Natural killer cell (primary cell): ENCODE data around the gene NR5A1. TPM values are rescaled to one million over a fixed set of nuclear protein-coding genes. Genes with fewer than 3 reads are reported as not detected.

Experiments
- ATAC-seq, 3 donors: fragments of 150-1000 bp in 2 of 3; fragments of 200-7000 bp in 1 of 3; cut with Tn5 transposase; 1 replicate in 1 of 3; 2 replicates in 2 of 3; pipeline ENCODE4 v1.10.0; 2021; ENCODE audit warnings: mild to moderate bottlenecking in 2 of 3, moderate library complexity in 2 of 3
- DNase-seq, 2 donors: peaks; one replicate each; pipeline versions ENCODE4 v3.0.0 to v3.0.0-alpha.2; 2013 to 2021; ENCODE audit warnings: mixed read lengths in 1 of 2
- H3K27ac ChIP-seq: one replicate; pipeline ENCODE4 v1.5.1; 2013; ENCODE audit warnings: mild to moderate bottlenecking, low read length
- H3K27me3 ChIP-seq: one replicate; pipeline ENCODE4 v1.6.1; 2013; ENCODE audit warnings: low read length; ENCODE audit not compliant: control insufficient read depth, insufficient read depth
- H3K36me3 ChIP-seq: one replicate; pipeline ENCODE4 v1.6.1; 2013; ENCODE audit warnings: low read length; ENCODE audit not compliant: control insufficient read depth, insufficient read depth
- H3K4me1 ChIP-seq: one replicate; pipeline ENCODE4 v1.6.1; 2013; ENCODE audit warnings: low read length; ENCODE audit not compliant: control insufficient read depth, insufficient read depth
- H3K4me3 ChIP-seq: one replicate; pipeline ENCODE4 v1.5.1; 2013; ENCODE audit warnings: low read length
- H3K9me3 ChIP-seq: one replicate; pipeline ENCODE4 v1.6.1; 2013; ENCODE audit warnings: low read length; ENCODE audit not compliant: control insufficient read depth, insufficient read depth
- H3K27ac Mint-ChIP-seq, 2 donors: one replicate each; pipeline ENCODE4 v1.8.0; 2022; ENCODE audit warnings: mild to moderate bottlenecking in 2 of 2, mixed read lengths in 2 of 2, moderate library complexity in 1 of 2
- H3K27me3 Mint-ChIP-seq, 2 donors: one replicate each; pipeline ENCODE4 v1.8.0; 2022; ENCODE audit warnings: low read depth in 2 of 2, mixed read lengths in 2 of 2
- H3K36me3 Mint-ChIP-seq: one replicate; pipeline ENCODE4 v1.8.0; 2022; ENCODE audit warnings: mixed read lengths
- H3K4me1 Mint-ChIP-seq, 2 donors: one replicate each; pipeline ENCODE4 v1.8.0; 2022; ENCODE audit warnings: mixed read lengths in 2 of 2
- H3K4me3 Mint-ChIP-seq: one replicate; pipeline ENCODE4 v1.8.0; 2022; ENCODE audit warnings: mild to moderate bottlenecking, moderate library complexity, mixed read lengths
- H3K9me3 Mint-ChIP-seq, 2 donors: one replicate each; pipeline ENCODE4 v1.8.0; 2022; ENCODE audit warnings: mixed read lengths in 2 of 2
- WGBS: methylation state at CpG from one replicate; pipeline ENCODE4 v1.1.7; 2013; ENCODE audit warnings: missing lambda C conversion rate; ENCODE audit not compliant: insufficient coverage; 5-methylcytosine and 5-hydroxymethylcytosine counted together
- intact Hi-C: fragments of 100-400 bp; cut with micrococcal nuclease; formaldehyde crosslinking; loops from one replicate; pipeline ENCODE4 v1.14.2; 2022
- total RNA-seq, 4 donors: library from RNA; stranded (reverse); fragments of 120-200 nt in 1 of 4; gene quantifications; one replicate each; pipeline versions ENCODE4 v1.2.3 to v1.2.4, GENCODE V29; 2013 to 2022
- TF ChIP-seq, protein P1 (sequence below): fragments of 200-600 bp; IDR thresholded peaks from one replicate; pipeline ENCODE4 v1.8.0; 2022; ENCODE audit warnings: antibody characterized with exemption

Gene NR5A1
- total RNA-seq, 3 donors from 2014 or later (not counting 1 experiment from before 2014, with no cell fraction given), result not detected

GRCh38 chr9:124439086-124439485 is 68.1 kb downstream of the NR5A1 start:
- 100% methylated on average over 1 of the region's 1 CpG for WGBS
- Mint-ChIP-seq H3K4me1 (no peaks in the 10 kb centered on the region), H3K27ac (no peak overlapping the region)

GRCh38 chr9:124438091-124438490 is 69.1 kb downstream of the NR5A1 start:
- Histone ChIP-seq H3K27me3 (no peaks in the 10 kb centered on the region), H3K36me3 (no peaks in the 10 kb centered on the region), H3K4me1 (no peaks in the 10 kb centered on the region), H3K4me3 (no peak overlapping the region), H3K9me3 (no peaks in the 10 kb centered on the region), H3K27ac (no peak overlapping the region)
- H3K27me3 Mint-ChIP-seq, result peaks cover 15 to 17% of the 10 kb centered on the region in 2 donors
- no peaks in the 10 kb centered on the region for H3K36me3 Mint-ChIP-seq
- intact Hi-C loops, result no loop called here
- no peaks in the 10 kb centered on the region for H3K9me3 Mint-ChIP-seq
- DNase-seq (no peak), ATAC-seq (no peak)
- TF ChIP-seq, protein P1, sequence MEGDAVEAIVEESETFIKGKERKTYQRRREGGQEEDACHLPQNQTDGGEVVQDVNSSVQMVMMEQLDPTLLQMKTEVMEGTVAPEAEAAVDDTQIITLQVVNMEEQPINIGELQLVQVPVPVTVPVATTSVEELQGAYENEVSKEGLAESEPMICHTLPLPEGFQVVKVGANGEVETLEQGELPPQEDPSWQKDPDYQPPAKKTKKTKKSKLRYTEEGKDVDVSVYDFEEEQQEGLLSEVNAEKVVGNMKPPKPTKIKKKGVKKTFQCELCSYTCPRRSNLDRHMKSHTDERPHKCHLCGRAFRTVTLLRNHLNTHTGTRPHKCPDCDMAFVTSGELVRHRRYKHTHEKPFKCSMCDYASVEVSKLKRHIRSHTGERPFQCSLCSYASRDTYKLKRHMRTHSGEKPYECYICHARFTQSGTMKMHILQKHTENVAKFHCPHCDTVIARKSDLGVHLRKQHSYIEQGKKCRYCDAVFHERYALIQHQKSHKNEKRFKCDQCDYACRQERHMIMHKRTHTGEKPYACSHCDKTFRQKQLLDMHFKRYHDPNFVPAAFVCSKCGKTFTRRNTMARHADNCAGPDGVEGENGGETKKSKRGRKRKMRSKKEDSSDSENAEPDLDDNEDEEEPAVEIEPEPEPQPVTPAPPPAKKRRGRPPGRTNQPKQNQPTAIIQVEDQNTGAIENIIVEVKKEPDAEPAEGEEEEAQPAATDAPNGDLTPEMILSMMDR, result no peak
- H3K27ac Mint-ChIP-seq, result no peak overlapping the region
- H3K4me3 Mint-ChIP-seq, result no peak overlapping the region
- no peaks in the 10 kb centered on the region for H3K4me1 Mint-ChIP-seq
- 90% methylated on average over 9 of the region's 9 CpGs for WGBS

More at GRCh38 chr9:124439086-124439485, 68.1 kb downstream of the NR5A1 start:
- no peaks in the 10 kb centered on the region for H3K36me3 ChIP-seq
- intact Hi-C loops, result no loop called here
- H3K27ac ChIP-seq, result no peak overlapping the region
- H3K4me3 ChIP-seq, result no peak overlapping the region
- no peaks in the 10 kb centered on the region for H3K36me3 Mint-ChIP-seq
- no peaks in the 10 kb centered on the region for H3K4me1 ChIP-seq
- H3K27me3 Mint-ChIP-seq, result peaks cover 11 to 24% of the 10 kb centered on the region in 2 donors
- no peaks in the 10 kb centered on the region for H3K27me3 ChIP-seq
- H3K9me3 ChIP-seq, result no peaks in the 10 kb centered on the region
- no peak for ATAC-seq
- TF ChIP-seq, protein P1, result no peak
- DNase-seq, result no peak
- no peaks in the 10 kb centered on the region for H3K9me3 Mint-ChIP-seq
- no peak overlapping the region for H3K4me3 Mint-ChIP-seq

- Mint-ChIP-seq H3K9me3 (no peaks in the 10 kb centered on the region), H3K27ac (no peak overlapping the region), H3K36me3 (no peaks in the 10 kb centered on the region), H3K4me1 (no peaks in the 10 kb centered on the region), H3K27me3 (peaks cover 17 to 22% of the 10 kb centered on the region in 2 donors), H3K4me3 (no peak overlapping the region)
- 95% methylated on average over 3 of the region's 3 CpGs for WGBS
- DNase-seq (no peak), ATAC-seq (no peak)
- no peaks in the 10 kb centered on the region for H3K36me3 ChIP-seq
- no peaks in the 10 kb centered on the region for H3K4me1 ChIP-seq
- TF ChIP-seq, protein P1, result no peak
- no peak overlapping the region for H3K27ac ChIP-seq
- H3K4me3 ChIP-seq, result no peak overlapping the region
- intact Hi-C loops, result no loop called here
- no peaks in the 10 kb centered on the region for H3K27me3 ChIP-seq
- H3K9me3 ChIP-seq, result no peaks in the 10 kb centered on the region
Measured at GRCh38 chr9:124437086-124437485, 70.1 kb downstream of the NR5A1 start.

- Histone ChIP-seq H3K4me3 (no peak overlapping the region), H3K27me3 (no peaks in the 10 kb centered on the region), H3K9me3 (no peaks in the 10 kb centered on the region), H3K4me1 (no peaks in the 10 kb centered on the region), H3K36me3 (no peaks in the 10 kb centered on the region), H3K27ac (no peak overlapping the region)
- ATAC-seq, result no peak
- Mint-ChIP-seq H3K27ac (no peak overlapping the region), H3K27me3 (peaks cover 11 to 17% of the 10 kb centered on the region in 2 donors), H3K9me3 (no peaks in the 10 kb centered on the region), H3K36me3 (no peaks in the 10 kb centered on the region), H3K4me1 (no peaks in the 10 kb centered on the region), H3K4me3 (no peak overlapping the region)
- DNase-seq, result no peak
- TF ChIP-seq, protein P1, result no peak
- intact Hi-C loops, result no loop called here
Measured at GRCh38 chr9:124436320-124436719, 70.9 kb downstream of the NR5A1 start.
